ENCODE data around the gene ZFPL1.

GRCh38 chr11:65132988-65133700 is 49.1 kb downstream of the ZFPL1 start:
- no peak for TF ChIP-seq CTCF (IDR thresholded peaks at IDR 0.05)
- no peak for TF ChIP-seq POLR2A (IDR thresholded peaks at IDR 0.05)
